Spinal cord (tissue), 10 donors: Measurements from ENCODE around the gene ARMH2. TPM values are rescaled to one million over a fixed set of nuclear protein-coding genes. Genes with fewer than 3 reads are reported as not detected.

ENCODE experiments used
- DNase-seq, 6 donors: peaks; one replicate each; pipeline versions ENCODE4 v3.0.0 to v3.0.0-alpha.2; 2013 to 2015; ENCODE audit warnings: low spot score in 6 of 6, low read depth in 4 of 6
- H3K27ac ChIP-seq: one replicate; pipeline ENCODE4 v1.5.1; 2013; ENCODE audit warnings: low read depth, low read length, control low read depth
- H3K27me3 ChIP-seq: one replicate; pipeline ENCODE4 v1.6.1; 2013; ENCODE audit warnings: low read length; ENCODE audit not compliant: control insufficient read depth, insufficient read depth
- H3K36me3 ChIP-seq: one replicate; pipeline ENCODE4 v1.6.1; 2013; ENCODE audit warnings: low read length; ENCODE audit not compliant: control insufficient read depth, insufficient read depth
- H3K4me1 ChIP-seq: one replicate; pipeline ENCODE4 v1.6.1; 2013; ENCODE audit warnings: low read length; ENCODE audit not compliant: control insufficient read depth, insufficient read depth
- H3K4me3 ChIP-seq: one replicate; pipeline ENCODE4 v1.5.1; 2013; ENCODE audit warnings: low read depth, low read length, control low read depth
- H3K9me3 ChIP-seq: one replicate; pipeline ENCODE4 v1.6.1; 2013; ENCODE audit warnings: low read length; ENCODE audit not compliant: control insufficient read depth, insufficient read depth
- WGBS: methylation state at CpG from one replicate; pipeline ENCODE4 v1.1.5; 2013; ENCODE audit warnings: missing lambda C conversion rate; ENCODE audit not compliant: insufficient coverage; 5-methylcytosine and 5-hydroxymethylcytosine counted together
- polyA plus RNA-seq, 2 donors: library from polyadenylated mRNA; unstranded; fragments of 120-200 nt; gene quantifications; one replicate each; pipeline ENCODE4 v1.2.1, GENCODE V29; 2013; ENCODE audit not compliant: insufficient read length in 2 of 2
- total RNA-seq, 2 donors: library from RNA; depleted of rRNA in 1 of 2; stranded (reverse); fragments of 120-200 nt in 1 of 2; fragments of >200 nt in 1 of 2; gene quantifications; one replicate each; pipeline versions ENCODE4 v1.2.3 to v1.2.4, GENCODE V29; 2013 to 2014
- donor health status: healthy.

The ARMH2 gene
- total and polyA plus RNA-seq, 4 donors: 0.33 to 1.1 (median 0.53) TPM; not detected in 1

GRCh38 chr6:24833711-24834386 lies 35.1 kb upstream of the ARMH2 start:
- 100% methylated on average over 1 of the region's 4 CpGs for WGBS
- Histone ChIP-seq H3K27ac (peak overlapping the region; percentile 33), H3K36me3 (peaks cover 28% of the 10 kb centered on the region)

GRCh38 chr6:24832794-24833193 lies 34.1 kb upstream of the ARMH2 start:
- Histone ChIP-seq H3K9me3 (peaks cover 2% of the 10 kb centered on the region), H3K4me1 (peaks cover 14% of the 10 kb centered on the region), H3K4me3 (no peak overlapping the region), H3K27ac (peak overlapping the region; percentile 54), H3K27me3 (no peaks in the 10 kb centered on the region), H3K36me3 (peaks cover 35% of the 10 kb centered on the region)
- DNase-seq: no peak
- WGBS: 80% methylated on average over 1 of the region's 1 CpG

More at GRCh38 chr6:24833711-24834386, 35.1 kb upstream of the ARMH2 start:
- H3K9me3 ChIP-seq: peaks cover 2% of the 10 kb centered on the region
- no peak for DNase-seq
- H3K4me3 ChIP-seq: no peak overlapping the region
- H3K4me1 ChIP-seq: peaks cover 14% of the 10 kb centered on the region
- H3K27me3 ChIP-seq: no peaks in the 10 kb centered on the region

- DNase-seq: peak in 1 of 6 donors; percentile 69
- Histone ChIP-seq H3K4me3 (no peak overlapping the region), H3K27me3 (no peaks in the 10 kb centered on the region), H3K27ac (peak overlapping the region; percentile 54), H3K36me3 (peaks cover 38% of the 10 kb centered on the region), H3K9me3 (peaks cover 2% of the 10 kb centered on the region), H3K4me1 (peaks cover 18% of the 10 kb centered on the region)
- WGBS: 81% methylated on average over 5 of the region's 10 CpGs
Measured at GRCh38 chr6:24831771-24832716, 33.3 kb upstream of the ARMH2 start.

GRCh38 chr6:24829657-24830056 lies 30.9 kb upstream of the ARMH2 start:
- no peaks in the 10 kb centered on the region for H3K27me3 ChIP-seq
- H3K27ac ChIP-seq: no peak overlapping the region
- WGBS: no CpG with 5 or more reads among the region's 3 CpGs
- H3K9me3 ChIP-seq: peaks cover 2% of the 10 kb centered on the region
- DNase-seq: no peak
- H3K4me1 ChIP-seq: peaks cover 11% of the 10 kb centered on the region
- no peak overlapping the region for H3K4me3 ChIP-seq
- H3K36me3 ChIP-seq: peaks cover 39% of the 10 kb centered on the region

GRCh38 chr6:24827970-24828369 lies 29.3 kb upstream of the ARMH2 start:
- no peaks in the 10 kb centered on the region for H3K9me3 ChIP-seq
- H3K4me1 ChIP-seq: peaks cover 3% of the 10 kb centered on the region
- H3K4me3 ChIP-seq: no peak overlapping the region
- H3K27me3 ChIP-seq: no peaks in the 10 kb centered on the region
- DNase-seq: no peak
- H3K36me3 ChIP-seq: peaks cover 35% of the 10 kb centered on the region
- no peak overlapping the region for H3K27ac ChIP-seq
- 91% methylated on average over 6 of the region's 8 CpGs for WGBS

GRCh38 chr6:24827162-24827561 lies 28.4 kb upstream of the ARMH2 start:
- H3K27ac ChIP-seq: no peak overlapping the region
- no peaks in the 10 kb centered on the region for H3K27me3 ChIP-seq
- peaks cover 35% of the 10 kb centered on the region for H3K36me3 ChIP-seq
- H3K4me1 ChIP-seq: peaks cover 3% of the 10 kb centered on the region
- H3K9me3 ChIP-seq: no peaks in the 10 kb centered on the region
- WGBS: no CpG with 5 or more reads among the region's 3 CpGs
- peak in 1 of 6 donors; percentile 34 for DNase-seq
- no peak overlapping the region for H3K4me3 ChIP-seq

GRCh38 chr6:24825130-24825630 lies 26.5 kb upstream of the ARMH2 start:
- Histone ChIP-seq H3K36me3 (peaks cover 23% of the 10 kb centered on the region), H3K9me3 (no peaks in the 10 kb centered on the region), H3K4me3 (no peak overlapping the region), H3K27me3 (no peaks in the 10 kb centered on the region), H3K27ac (no peak overlapping the region), H3K4me1 (peaks cover 3% of the 10 kb centered on the region)
- 77% methylated on average over 2 of the region's 2 CpGs for WGBS
- no peak for DNase-seq

- peaks cover 3% of the 10 kb centered on the region for H3K4me1 ChIP-seq
- no CpG with 5 or more reads among the region's 6 CpGs for WGBS
- H3K9me3 ChIP-seq: no peaks in the 10 kb centered on the region
- H3K4me3 ChIP-seq: no peak overlapping the region
- no peak overlapping the region for H3K27ac ChIP-seq
- peaks cover 19% of the 10 kb centered on the region for H3K36me3 ChIP-seq
- no peaks in the 10 kb centered on the region for H3K27me3 ChIP-seq
- peak in 1 of 6 donors; percentile 47 for DNase-seq
Measured at GRCh38 chr6:24824142-24824938, 25.6 kb upstream of the ARMH2 start.

- WGBS: no CpG with 5 or more reads among the region's 2 CpGs
- no peak for DNase-seq
- Histone ChIP-seq H3K4me1 (peaks cover 3% of the 10 kb centered on the region), H3K27me3 (no peaks in the 10 kb centered on the region), H3K36me3 (peaks cover 13% of the 10 kb centered on the region), H3K27ac (no peak overlapping the region), H3K4me3 (no peak overlapping the region), H3K9me3 (no peaks in the 10 kb centered on the region)
Measured at GRCh38 chr6:24823185-24823584, 24.5 kb upstream of the ARMH2 start.
